GM18499 (cell line): ENCODE results near the gene SLC39A11.
"Not testable (repeated sequence)": the region's sequence is repeated elsewhere in the genome, so short reads cannot be mapped to it uniquely, and the experiment has no call there.

ENCODE experiments used
- ATAC-seq: cut with Tn5 transposase; IDR thresholded peaks from one replicate; pipeline ENCODE4 v1.9.1; 2021; ENCODE audit warnings: moderate number of reproducible peaks; ENCODE audit not compliant: insufficient read depth, unreplicated experiment

The SLC39A11 gene

DNA sequence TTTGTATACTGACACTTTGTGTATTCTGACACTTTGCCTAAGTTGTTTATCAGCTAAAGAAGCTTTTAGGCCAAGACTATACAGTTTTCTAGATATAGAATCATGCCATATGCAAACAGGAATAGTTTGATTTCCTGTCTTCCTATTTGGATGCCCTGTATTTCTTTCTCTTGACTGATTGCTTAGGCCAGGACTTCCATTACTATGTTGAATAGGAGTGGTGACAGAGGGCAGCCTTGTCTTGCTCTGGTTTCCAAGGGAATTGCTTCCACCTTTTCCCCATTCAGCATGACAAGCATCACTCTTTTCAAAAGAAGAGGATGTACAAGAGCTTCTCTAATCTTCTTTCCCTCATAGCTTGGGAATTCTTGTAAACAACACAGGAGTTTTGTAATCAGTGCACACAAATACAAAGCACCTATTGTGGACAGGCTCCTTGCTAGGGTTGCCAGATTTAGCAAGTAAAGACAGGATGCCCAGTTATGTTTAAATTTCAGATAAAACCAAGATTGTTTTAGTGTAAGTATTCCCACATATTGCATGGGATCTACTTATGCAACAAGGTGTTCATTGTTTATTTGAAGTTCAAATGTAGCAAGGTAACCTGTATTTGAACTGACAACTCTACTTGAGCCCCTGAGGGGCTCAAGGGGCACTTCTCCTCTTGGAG, 233.5 kb downstream of the SLC39A11 start:
- ATAC-seq, result no peak

- ATAC-seq, result no peak
Measured at GRCh38 chr17:72853440-72854415, 238.8 kb downstream of the SLC39A11 start.

DNA sequence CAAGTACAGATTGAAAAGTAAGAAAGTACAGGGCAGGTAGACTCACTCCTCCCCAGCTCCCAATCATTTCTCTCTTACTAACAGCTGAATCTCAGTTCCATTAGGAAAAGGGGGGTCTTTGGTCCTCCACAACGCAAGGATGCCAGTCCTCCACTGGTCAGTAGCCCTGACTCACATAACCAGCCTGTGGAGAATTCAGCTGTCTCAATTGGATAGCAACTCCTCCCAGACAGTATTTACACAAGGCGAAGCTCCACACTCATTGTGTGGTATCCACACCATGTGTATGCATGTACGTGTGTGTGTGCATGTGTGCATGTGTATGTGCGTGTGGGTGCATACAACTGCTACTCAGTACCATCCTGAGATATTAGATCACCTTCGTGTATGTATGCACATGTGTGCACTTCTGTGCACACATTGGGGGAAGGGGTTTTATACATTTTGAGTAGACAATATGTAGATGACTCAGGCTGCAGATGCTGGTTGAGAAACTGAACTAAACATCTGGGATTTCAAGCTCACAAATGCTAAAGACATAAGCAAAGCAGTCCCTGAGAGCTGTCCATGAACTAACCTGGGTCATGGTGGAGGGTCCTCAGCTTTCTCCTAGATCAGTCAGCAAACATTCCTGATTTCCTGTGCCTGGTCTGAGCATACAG, 240.1 kb downstream of the SLC39A11 start:
- no peak for ATAC-seq

GRCh38 chr17:72850410-72851118, 241.9 kb downstream of the SLC39A11 start:
- ATAC-seq, result no peak

- no peak for ATAC-seq
Measured at GRCh38 chr17:72846399-72846798, 246.1 kb downstream of the SLC39A11 start.

- no peak for ATAC-seq
Measured at GRCh38 chr17:72843591-72843990, 248.9 kb downstream of the SLC39A11 start.

- no peak for ATAC-seq
Measured at GRCh38 chr17:72840019-72840418, 252.5 kb downstream of the SLC39A11 start.

DNA sequence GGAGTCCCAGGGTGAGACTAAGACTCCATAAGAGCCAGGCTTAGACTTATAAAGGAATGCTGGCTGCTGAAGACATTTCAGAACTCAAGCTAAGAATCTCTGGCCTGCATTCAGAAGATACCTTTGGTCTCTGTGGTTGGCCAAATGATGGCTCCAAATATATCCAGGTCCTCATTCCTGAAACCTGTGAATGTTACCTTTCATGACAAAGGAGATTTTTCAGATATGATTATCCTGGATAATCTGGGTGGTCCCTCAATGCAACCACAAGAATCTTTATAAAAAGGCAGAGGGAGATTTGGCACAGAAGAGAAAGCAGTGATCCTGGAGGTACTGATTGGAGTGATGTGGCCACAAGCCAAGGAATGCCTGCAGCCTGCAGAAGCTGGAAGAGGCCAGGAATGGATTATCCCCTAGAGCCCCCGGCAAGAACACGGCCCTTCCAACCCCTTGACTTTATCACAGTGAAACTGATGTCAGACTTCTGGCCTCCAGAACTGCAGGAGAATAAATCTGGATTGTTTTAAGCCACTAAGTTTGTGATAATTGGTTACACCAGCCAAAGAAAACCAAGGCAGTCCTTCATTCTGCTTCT, 253.3 kb downstream of the SLC39A11 start:
- no peak for ATAC-seq

GRCh38 chr17:72838581-72838980, 253.9 kb downstream of the SLC39A11 start:
- ATAC-seq, result no peak

- ATAC-seq, result no peak
Measured at GRCh38 chr17:72838068-72838467, 254.4 kb downstream of the SLC39A11 start.

DNA sequence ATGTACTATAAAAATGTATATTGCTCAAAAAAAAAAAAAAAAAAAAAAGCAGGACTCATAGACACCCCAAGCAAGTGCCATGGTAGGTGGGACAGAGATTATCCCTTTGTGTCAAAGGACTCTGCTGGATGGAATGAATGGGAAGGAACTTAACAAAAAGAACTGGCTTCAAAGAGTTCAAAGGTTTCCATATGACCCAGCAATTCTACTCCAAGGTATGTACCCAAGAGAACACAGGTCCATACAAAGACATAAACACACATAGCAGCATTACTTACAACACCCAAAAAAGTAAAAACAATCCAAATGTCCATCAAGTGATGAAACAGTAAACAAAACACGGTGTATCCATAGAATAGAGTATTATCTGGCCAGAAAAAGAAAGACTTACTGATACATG, 255.2 kb downstream of the SLC39A11 start:
- ATAC-seq, result no peak

GRCh38 chr17:72833128-72833765, 259.2 kb downstream of the SLC39A11 start:
- ATAC-seq, result no peak

GRCh38 chr17:72832306-72832705, 260.2 kb downstream of the SLC39A11 start:
- no peak for ATAC-seq

DNA sequence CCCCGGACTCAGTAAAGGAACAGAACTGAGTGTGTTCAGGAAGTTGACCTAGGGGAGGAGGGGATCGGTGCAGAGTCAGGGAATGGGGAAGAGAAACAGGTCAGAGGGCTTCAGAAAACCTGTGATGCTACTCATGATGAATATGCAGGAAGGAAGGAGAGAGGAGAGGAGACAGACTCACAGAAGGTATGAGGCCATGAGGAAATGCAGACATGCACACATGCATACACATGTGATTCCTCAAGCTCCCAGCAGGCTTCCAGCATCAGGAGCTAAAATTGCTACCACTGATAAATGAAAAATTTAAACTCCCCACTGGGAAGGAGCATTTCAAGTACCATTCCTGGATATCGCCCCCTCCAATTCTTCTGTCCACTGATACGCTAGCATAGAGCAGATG, 262.6 kb downstream of the SLC39A11 start:
- ATAC-seq, result no peak

GRCh38 chr17:72826602-72827001, 265.9 kb downstream of the SLC39A11 start:
- ATAC-seq, result no peak

DNA sequence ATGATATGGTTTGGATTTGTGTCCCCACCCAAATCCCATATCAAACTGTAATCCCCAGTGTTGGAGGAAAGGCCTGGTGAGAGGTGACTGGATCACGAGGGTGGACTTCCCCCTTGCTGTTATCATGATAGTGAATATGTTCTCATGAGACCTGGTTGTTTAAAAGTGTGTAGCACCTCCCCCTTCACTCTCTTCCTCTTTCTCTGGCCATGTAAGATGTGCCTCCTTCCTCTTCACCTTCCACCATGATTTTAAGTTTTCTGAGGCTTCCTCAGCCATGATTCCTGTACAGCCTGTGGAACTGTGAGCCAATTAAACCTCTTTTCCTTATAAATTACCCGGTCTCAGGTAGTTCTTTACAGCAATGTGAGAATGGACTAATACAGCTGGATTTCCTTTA, 266.4 kb downstream of the SLC39A11 start:
- ATAC-seq, result not testable (repeated sequence)

DNA sequence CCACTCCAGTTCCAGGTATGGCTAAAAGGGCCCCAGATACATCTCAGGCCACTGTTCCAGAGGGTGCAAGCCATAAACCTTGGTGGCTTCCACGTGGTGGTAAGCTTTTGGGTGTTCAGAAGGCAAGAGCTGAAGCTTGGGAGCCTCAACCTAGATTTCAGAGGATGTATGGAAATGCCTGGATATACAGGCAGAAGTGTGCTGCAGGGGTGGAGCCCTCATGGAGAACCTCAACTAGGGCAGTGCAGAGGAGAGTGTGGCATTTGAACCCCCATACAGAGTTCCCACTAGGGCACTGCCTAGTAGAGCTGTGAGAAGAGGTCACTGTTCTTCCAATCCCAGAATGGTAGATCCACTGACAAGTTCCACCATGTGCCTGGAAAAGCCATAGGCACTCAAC, 267.3 kb downstream of the SLC39A11 start:
- no peak for ATAC-seq

DNA sequence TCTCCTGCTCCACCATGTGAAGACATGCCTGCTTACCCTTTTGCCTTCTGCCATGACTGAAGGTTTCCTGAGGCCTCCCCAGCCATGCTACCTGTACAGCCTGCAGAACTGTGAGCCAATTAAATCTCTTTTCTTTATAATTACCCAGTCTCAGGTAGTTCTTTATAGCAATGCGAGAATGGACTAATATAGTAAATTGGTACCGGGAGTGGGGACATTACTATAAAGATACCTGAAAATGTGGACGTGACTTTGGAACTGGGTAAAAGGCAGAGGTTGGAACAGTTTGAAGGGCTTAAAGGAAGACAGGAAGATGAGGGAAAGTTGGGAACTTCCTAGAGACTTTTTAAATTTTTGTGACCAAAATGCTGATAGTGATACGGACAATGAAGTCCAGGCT, 268.2 kb downstream of the SLC39A11 start:
- ATAC-seq, result not testable (repeated sequence)

GRCh38 chr17:72822358-72823023, 270.0 kb downstream of the SLC39A11 start:
- no peak for ATAC-seq
